HepG2 (cell line): ENCODE data around the gene MMP28. TPM values are rescaled to one million over a fixed set of nuclear protein-coding genes. Genes with fewer than 3 reads are reported as not detected.

Source experiments
- ATAC-seq: fragments of 200-7000 bp; cut with Tn5 transposase; 3 replicates; pipeline ENCODE4 v1.9.1; 2020; ENCODE audit warnings: mild to moderate bottlenecking, moderate library complexity
- BruUV-seq: library from RNA; stranded (reverse); fragments of 400-500 nt; replicated peaks from 2 replicates; lab custom pipeline; 2021; lab: Mats Ljungman, UMichigan
- CTCF ChIA-PET: fragments of 300-600 bp; formaldehyde crosslinking; extraction: SDS; loops from one replicate; lab custom pipeline; 2021; ENCODE audit warnings: low total read pairs, inconsistent platforms, low intra/inter-chr PET ratio; lab: Yijun Ruan, JAX
- POLR2A ChIA-PET: fragments of 350-600 bp; sonication (Branson Sonifier 250); formaldehyde crosslinking; loops from one replicate; lab custom pipeline; 2020; ENCODE audit warnings: antibody characterized with exemption, inconsistent platforms; lab: Yijun Ruan, JAX
- DNase-seq: peaks from one replicate; pipeline ENCODE4 v3.0.0-alpha.2; 2015; ENCODE audit warnings: low spot score
- FAIRE-seq: peaks from 3 replicates; lab custom pipeline; 2011; peaks lifted over from hg19 to GRCh38; lab: Jason Lieb, UNC
- H2AFZ ChIP-seq: one replicate; pipeline ENCODE4 v1.6.1; 2011; ENCODE audit warnings: low read length, inconsistent platforms
- H3K27ac ChIP-seq: fragments of 300-600 bp; 3 replicates; pipeline ENCODE4 v1.8.0; 2011; ENCODE audit warnings: mixed run types, mild to moderate bottlenecking, mixed read lengths, low read length, inconsistent platforms; ENCODE audit not compliant: insufficient read depth; ENCODE audit errors: extremely low read length
- H3K27me3 ChIP-seq, 2 experiments: fragments of 200-600 bp in 1 of 2; 2 replicates in 1 of 2; 3 replicates in 1 of 2; pipeline versions ENCODE4 v1.6.0 to v1.8.0; 2011; ENCODE audit warnings: low read length in 2 of 2, mild to moderate bottlenecking in 2 of 2, moderate library complexity in 2 of 2, inconsistent platforms in 1 of 2; ENCODE audit not compliant: insufficient read depth in 2 of 2, control insufficient read depth in 1 of 2
- H3K36me3 ChIP-seq, 2 experiments: fragments of 200-600 bp in 1 of 2; replicated peaks in 1 of 2; 2 replicates in 1 of 2; 3 replicates in 1 of 2; pipeline versions ENCODE4 v1.5.1 to v1.8.0; 2011; ENCODE audit warnings: low read length in 2 of 2, inconsistent platforms in 1 of 2; ENCODE audit not compliant: insufficient read depth in 2 of 2, control insufficient read depth in 1 of 2
- H3K4me1 ChIP-seq: 2 replicates; pipeline ENCODE4 v1.5.1; 2012; ENCODE audit warnings: low read length, inconsistent platforms; ENCODE audit not compliant: insufficient read depth
- H3K4me2 ChIP-seq: 2 replicates; pipeline ENCODE4 v1.6.0; 2011; ENCODE audit warnings: low read depth, low read length, inconsistent platforms
- H3K4me3 ChIP-seq, 3 experiments: fragments of 200-600 bp in 1 of 3; sonication (generic), shearing (Covaris generic) in 1 of 3; replicated peaks in 1 of 3; 2 replicates each; pipeline ENCODE4 v1.5.1; 2011 to 2016; ENCODE audit warnings: low read length in 3 of 3, inconsistent platforms in 2 of 3, low read depth in 2 of 3, mild to moderate bottlenecking in 2 of 3, control low read depth in 1 of 3, mixed read lengths in 1 of 3; ENCODE audit not compliant: insufficient read depth in 1 of 3
- H3K79me2 ChIP-seq: one replicate; pipeline ENCODE4 v1.6.1; 2011; ENCODE audit warnings: low read length, inconsistent platforms; ENCODE audit not compliant: insufficient read depth
- H3K9ac ChIP-seq: 2 replicates; pipeline ENCODE4 v1.6.0; 2011; ENCODE audit warnings: mild to moderate bottlenecking, low read depth, low read length, inconsistent platforms; ENCODE audit not compliant: insufficient read depth
- H3K9me3 ChIP-seq: 2 replicates; pipeline ENCODE4 v1.5.1; 2012; ENCODE audit warnings: mild to moderate bottlenecking, low read length
- H4K20me1 ChIP-seq: 2 replicates; pipeline ENCODE4 v1.6.0; 2011; ENCODE audit warnings: inconsistent platforms, mild to moderate bottlenecking, low read length, moderate library complexity; ENCODE audit not compliant: insufficient read depth
- CEBPG ChIP-seq: IDR thresholded peaks from 2 replicates; pipeline ENCODE4 v1.6.1; 2016
- HNF4G ChIP-seq, 2 experiments: sonication (generic) in 1 of 2; formaldehyde crosslinking in 1 of 2; IDR thresholded peaks; 2 replicates each; pipeline versions ENCODE4 v1.4.0 to v1.6.1; 2011 to 2020; ENCODE audit warnings: borderline replicate concordance in 2 of 2, low read depth in 2 of 2, mild to moderate bottlenecking in 2 of 2, low read length in 1 of 2, missing genetic modification reagents in 1 of 2, moderate library complexity in 1 of 2
- JDP2 ChIP-seq: sonication (generic); formaldehyde crosslinking; IDR thresholded peaks from 2 replicates; pipeline ENCODE4 v1.8.1; 2022; ENCODE audit warnings: missing genetic modification reagents, borderline replicate concordance
- MAFG ChIP-seq: sonication (generic); formaldehyde crosslinking; IDR thresholded peaks from 2 replicates; pipeline ENCODE4 v1.5.1; 2020; ENCODE audit warnings: mild to moderate bottlenecking, missing genetic modification reagents
- MIER2 ChIP-seq: IDR thresholded peaks from 2 replicates; pipeline ENCODE4 v1.6.1; 2016; ENCODE audit warnings: missing biosample characterization, missing genetic modification reagents
- NFYC ChIP-seq: IDR thresholded peaks from 2 replicates; pipeline ENCODE4 v1.6.1; 2016; ENCODE audit warnings: missing genetic modification reagents, missing compliant biosample characterization
- NR2F1 ChIP-seq, 2 experiments: fragments of 450-650 bp in 1 of 2; formaldehyde crosslinking in 1 of 2; IDR thresholded peaks; 2 replicates each; pipeline versions ENCODE4 v1.5.0 to v1.6.1; 2016 to 2020; ENCODE audit warnings: mild to moderate bottlenecking in 1 of 2, missing compliant biosample characterization in 1 of 2, missing genetic modification reagents in 1 of 2, moderate library complexity in 1 of 2
- PAWR ChIP-seq: sonication (generic); formaldehyde crosslinking; IDR thresholded peaks from 2 replicates; pipeline ENCODE4 v1.4.0; 2020; ENCODE audit warnings: missing genetic modification reagents, mild to moderate bottlenecking, borderline replicate concordance
- RNF2 ChIP-seq: fragments of 450-650 bp; conservative IDR thresholded peaks from 2 replicates; pipeline ENCODE4 v1.6.1; 2016; ENCODE audit warnings: low read depth
- SAP130 ChIP-seq: IDR thresholded peaks from 2 replicates; pipeline ENCODE4 v1.6.1; 2016; ENCODE audit warnings: low read depth
- SMC3 ChIP-seq: IDR thresholded peaks from 2 replicates; pipeline ENCODE4 v1.6.1; 2011; ENCODE audit warnings: low read length, improper control_type of control experiment
- STAG1 ChIP-seq: sonication (generic); formaldehyde crosslinking; IDR thresholded peaks from 2 replicates; pipeline ENCODE4 v1.4.0; 2020; ENCODE audit warnings: missing genetic modification reagents
- TARDBP ChIP-seq: sonication (generic); formaldehyde crosslinking; IDR thresholded peaks from 2 replicates; pipeline ENCODE4 v1.8.0; 2022; ENCODE audit warnings: mild to moderate bottlenecking, missing genetic modification reagents
- XRCC5 ChIP-seq: fragments of 200-400 bp; formaldehyde crosslinking; optimal IDR thresholded peaks from 2 replicates; pipeline ENCODE3; 2017; ENCODE audit warnings: mild to moderate bottlenecking, low read length
- ZFY ChIP-seq: sonication (generic); formaldehyde crosslinking; IDR thresholded peaks from 2 replicates; pipeline ENCODE4 v1.4.0; 2020; ENCODE audit warnings: missing genetic modification reagents
- ZNF44 ChIP-seq: sonication (generic); formaldehyde crosslinking; IDR thresholded peaks from 2 replicates; pipeline ENCODE4 v1.5.1; 2020; ENCODE audit warnings: mild to moderate bottlenecking, missing genetic modification reagents
- ZNF549 ChIP-seq: sonication (generic); formaldehyde crosslinking; IDR thresholded peaks from 2 replicates; pipeline ENCODE4 v1.5.0; 2020; ENCODE audit warnings: missing genetic modification reagents
- ZNF558 ChIP-seq: sonication (generic); formaldehyde crosslinking; IDR thresholded peaks from 2 replicates; pipeline ENCODE4 v1.9.0; 2022; ENCODE audit warnings: mild to moderate bottlenecking, missing genetic modification reagents, borderline replicate concordance
- ZNF746 ChIP-seq: sonication (generic); formaldehyde crosslinking; IDR thresholded peaks from 2 replicates; pipeline ENCODE4 v1.8.0; 2022; ENCODE audit warnings: mild to moderate bottlenecking, missing genetic modification reagents
- WGBS: methylation state at CpG from one replicate; pipeline ENCODE4 v1.1.6; 2017; ENCODE audit warnings: low lambda C conversion rate; 5-methylcytosine and 5-hydroxymethylcytosine counted together
- in situ Hi-C: cut with HindIII; loops from 2 replicates; pipeline ENCODE4 v1.10.0; 2017; ENCODE audit warnings: low pct_unique_long_range_greater_than_20kb; ENCODE audit not compliant: extremely low pct_ligation_motif_present
- intact Hi-C: fragments of 100-400 bp; cut with micrococcal nuclease; formaldehyde crosslinking; loops from one replicate; pipeline ENCODE4 v1.10.0; 2022; ENCODE audit not compliant: unreplicated experiment
- polyA plus RNA-seq, 8 experiments: library from polyadenylated mRNA; depleted of rRNA in 3 of 8; stranded (reverse) in 7 of 8; unstranded in 1 of 8; fragments of >200 nt; fragmentation: Illumina TruSeq in 4 of 8; extraction: Trizol in 4 of 8; gene quantifications; 2 replicates each; pipeline versions ENCODE4 v1.2.1 to v1.2.3, GENCODE V29; 2011 to 2016; ENCODE audit warnings: low read depth in 4 of 8, missing spikeins in 1 of 8, mixed read lengths in 1 of 8; ENCODE audit not compliant: insufficient read depth in 1 of 8
- total RNA-seq, 5 experiments: library from RNA; depleted of rRNA; stranded (reverse); fragments of >200 nt; fragmentation: Illumina TruSeq; extraction: Trizol; gene quantifications; 2 replicates each; pipeline ENCODE4 v1.2.3, GENCODE V29; 2016; ENCODE audit warnings: low read depth in 1 of 5
- TF ChIP-seq, protein P1 (sequence below): sonication (generic); formaldehyde crosslinking; IDR thresholded peaks from 2 replicates; pipeline ENCODE4 v1.4.0; 2020; ENCODE audit warnings: mild to moderate bottlenecking, missing genetic modification reagents, borderline replicate concordance
- TF ChIP-seq, protein P2 (sequence below): sonication (generic); formaldehyde crosslinking; IDR thresholded peaks from 2 replicates; pipeline ENCODE4 v1.8.0; 2022; ENCODE audit warnings: missing genetic modification reagents, mild to moderate bottlenecking, borderline replicate concordance

Gene MMP28
- total and polyA plus RNA-seq, 2 of the 13 experiments (the other 11 are each of a cell fraction or from before 2014, with no cell fraction given), result not detected

DNA sequence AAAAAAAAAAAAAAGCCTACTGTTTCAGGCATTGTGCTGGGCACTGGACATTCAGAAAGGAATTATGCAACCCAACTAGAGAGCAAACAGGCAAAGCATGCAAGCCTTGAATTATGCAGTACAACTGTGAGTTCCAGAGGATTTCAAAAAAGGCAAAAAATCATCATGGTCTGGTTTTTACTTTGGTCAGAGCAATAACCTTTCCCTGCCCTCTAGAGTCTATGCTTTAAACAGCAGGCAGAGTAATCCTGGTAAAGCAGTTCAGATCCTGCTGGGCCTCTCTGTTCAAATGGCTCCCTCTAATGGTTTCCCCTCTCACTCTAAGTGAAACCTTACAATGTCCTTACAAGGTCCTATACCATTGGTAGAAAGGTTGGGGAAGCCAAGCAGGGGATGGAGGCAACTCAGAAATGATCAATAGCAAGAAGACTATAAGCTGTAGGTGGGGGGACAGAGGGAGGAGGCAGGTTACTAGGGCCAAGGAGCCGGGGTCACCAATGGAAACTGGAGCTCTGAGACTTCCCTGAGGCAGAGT lies 9.3 kb upstream of the MMP28 start:
- in situ Hi-C loops (loop anchor here (5.0 to 25.0 kb wide), 2 partner anchors 42 to 92 kb away; partner anchors contain the start of gene C17orf50), intact Hi-C loops (loop anchor here (1.0 kb wide), 1 partner anchor 40 kb away; no protein-coding TSS in a partner anchor)
- Histone ChIP-seq H3K27me3 (peaks cover 0 to 8% of the 10 kb centered on the region in 2 experiments; a peak in 3 of 5 replicates), H2AFZ (no peak overlapping the region), H3K9me3 (no peaks in the 10 kb centered on the region), H3K4me3 (no peak overlapping the region), H4K20me1 (no peaks in the 10 kb centered on the region), H3K9ac (no peak overlapping the region), H3K79me2 (peaks cover 4% of the 10 kb centered on the region), H3K27ac (no peak overlapping the region), H3K4me1 (peaks cover 37% of the 10 kb centered on the region), H3K4me2 (peak overlapping the region; percentile 59), H3K36me3 (no peaks in the 10 kb centered on the region)
- ChIA-PET CTCF (interaction anchor here (1.4 to 3.3 kb wide), 2 partner anchors 38 to 41 kb away, joined by 13 to 50 read pairs; no protein-coding TSS in a partner anchor), POLR2A (no interaction called here)
- BruUV-seq, result no TSS peak
- WGBS, result 39% methylated on average over 1 of the region's 1 CpG
- DNase-seq (peak; percentile 88), ATAC-seq (peak; percentile 72), FAIRE-seq (no peak)
- peak; percentile 48; the same call in 1 of the 2 replicates for TF ChIP-seq SAP130
- no peak for TF ChIP-seq MIER2 (CRISPR knock-in tag)
- no peak for TF ChIP-seq PAWR (CRISPR knock-in tag)
- TF ChIP-seq CEBPG (CRISPR knock-in tag), result peak; percentile 66
- TF ChIP-seq, protein P1, sequence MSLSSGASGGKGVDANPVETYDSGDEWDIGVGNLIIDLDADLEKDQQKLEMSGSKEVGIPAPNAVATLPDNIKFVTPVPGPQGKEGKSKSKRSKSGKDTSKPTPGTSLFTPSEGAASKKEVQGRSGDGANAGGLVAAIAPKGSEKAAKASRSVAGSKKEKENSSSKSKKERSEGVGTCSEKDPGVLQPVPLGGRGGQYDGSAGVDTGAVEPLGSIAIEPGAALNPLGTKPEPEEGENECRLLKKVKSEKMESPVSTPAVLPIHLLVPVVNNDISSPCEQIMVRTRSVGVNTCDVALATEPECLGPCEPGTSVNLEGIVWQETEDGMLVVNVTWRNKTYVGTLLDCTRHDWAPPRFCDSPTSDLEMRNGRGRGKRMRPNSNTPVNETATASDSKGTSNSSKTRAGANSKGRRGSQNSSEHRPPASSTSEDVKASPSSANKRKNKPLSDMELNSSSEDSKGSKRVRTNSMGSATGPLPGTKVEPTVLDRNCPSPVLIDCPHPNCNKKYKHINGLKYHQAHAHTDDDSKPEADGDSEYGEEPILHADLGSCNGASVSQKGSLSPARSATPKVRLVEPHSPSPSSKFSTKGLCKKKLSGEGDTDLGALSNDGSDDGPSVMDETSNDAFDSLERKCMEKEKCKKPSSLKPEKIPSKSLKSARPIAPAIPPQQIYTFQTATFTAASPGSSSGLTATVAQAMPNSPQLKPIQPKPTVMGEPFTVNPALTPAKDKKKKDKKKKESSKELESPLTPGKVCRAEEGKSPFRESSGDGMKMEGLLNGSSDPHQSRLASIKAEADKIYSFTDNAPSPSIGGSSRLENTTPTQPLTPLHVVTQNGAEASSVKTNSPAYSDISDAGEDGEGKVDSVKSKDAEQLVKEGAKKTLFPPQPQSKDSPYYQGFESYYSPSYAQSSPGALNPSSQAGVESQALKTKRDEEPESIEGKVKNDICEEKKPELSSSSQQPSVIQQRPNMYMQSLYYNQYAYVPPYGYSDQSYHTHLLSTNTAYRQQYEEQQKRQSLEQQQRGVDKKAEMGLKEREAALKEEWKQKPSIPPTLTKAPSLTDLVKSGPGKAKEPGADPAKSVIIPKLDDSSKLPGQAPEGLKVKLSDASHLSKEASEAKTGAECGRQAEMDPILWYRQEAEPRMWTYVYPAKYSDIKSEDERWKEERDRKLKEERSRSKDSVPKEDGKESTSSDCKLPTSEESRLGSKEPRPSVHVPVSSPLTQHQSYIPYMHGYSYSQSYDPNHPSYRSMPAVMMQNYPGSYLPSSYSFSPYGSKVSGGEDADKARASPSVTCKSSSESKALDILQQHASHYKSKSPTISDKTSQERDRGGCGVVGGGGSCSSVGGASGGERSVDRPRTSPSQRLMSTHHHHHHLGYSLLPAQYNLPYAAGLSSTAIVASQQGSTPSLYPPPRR (CRISPR knock-in tag), result no peak
- TF ChIP-seq HNF4G (IDR thresholded peaks at IDR 0.05; ENCODE audit: borderline replicate concordance, low read depth, low read length), result no peak
- no peak for TF ChIP-seq HNF4G (CRISPR knock-in tag; IDR thresholded peaks at IDR 0.05; ENCODE audit: borderline replicate concordance, low read depth)
- TF ChIP-seq NR2F1 (CRISPR knock-in tag; IDR thresholded peaks at IDR 0.05), result no peak
- TF ChIP-seq RNF2, result no peak
- peak; percentile 67 for TF ChIP-seq SMC3
- TF ChIP-seq ZNF549, result no peak
- peak; percentile 67 for TF ChIP-seq XRCC5
- TF ChIP-seq JDP2 (CRISPR knock-in tag), result no peak
- TF ChIP-seq, protein P2, sequence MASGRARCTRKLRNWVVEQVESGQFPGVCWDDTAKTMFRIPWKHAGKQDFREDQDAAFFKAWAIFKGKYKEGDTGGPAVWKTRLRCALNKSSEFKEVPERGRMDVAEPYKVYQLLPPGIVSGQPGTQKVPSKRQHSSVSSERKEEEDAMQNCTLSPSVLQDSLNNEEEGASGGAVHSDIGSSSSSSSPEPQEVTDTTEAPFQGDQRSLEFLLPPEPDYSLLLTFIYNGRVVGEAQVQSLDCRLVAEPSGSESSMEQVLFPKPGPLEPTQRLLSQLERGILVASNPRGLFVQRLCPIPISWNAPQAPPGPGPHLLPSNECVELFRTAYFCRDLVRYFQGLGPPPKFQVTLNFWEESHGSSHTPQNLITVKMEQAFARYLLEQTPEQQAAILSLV (CRISPR knock-in tag), result no peak
- peak; percentile 26; the same call in 1 of the 2 replicates for TF ChIP-seq ZFY (CRISPR knock-in tag)
- no peak for TF ChIP-seq ZNF44 (CRISPR knock-in tag)
- no peak for TF ChIP-seq ZNF558
- TF ChIP-seq MAFG (CRISPR knock-in tag), result no peak
- TF ChIP-seq ZNF746 (CRISPR knock-in tag), result no peak
- TF ChIP-seq STAG1 (CRISPR knock-in tag), result peak; percentile 81
- TF ChIP-seq NFYC, result no peak
- peak; percentile 31; the same call in 1 of the 2 replicates for TF ChIP-seq TARDBP (CRISPR knock-in tag)
